Measurements from ENCODE around the gene ZNF280D. TPM values are rescaled to one million over a fixed set of nuclear protein-coding genes. Genes with fewer than 3 reads are reported as not detected.

Gene ZNF280D
- total RNA-seq, 3 donors from 2014 or later = 66.1 to 94.8 (median 86.5) TPM

GRCh38 chr15:56587686-56588085 lies 145.6 kb downstream of the ZNF280D start:
- Histone ChIP-seq H3K36me3 (no peaks in the 10 kb centered on the region), H3K4me3 (no peak overlapping the region), H3K27ac (no peak overlapping the region), H3K27me3 (no peaks in the 10 kb centered on the region), H3K9me3 (peaks cover 20 to 24% of the 10 kb centered on the region in 2 donors), H3K4me1 (no peaks in the 10 kb centered on the region)
- no peak for DNase-seq (ENCODE audit: low spot score in 2 of 2)
- TF ChIP-seq POLR2A (IDR thresholded peaks at IDR 0.05) (no peak), POLR2AphosphoS5 (IDR thresholded peaks at IDR 0.05) (no peak)
- TF ChIP-seq, protein P1, sequence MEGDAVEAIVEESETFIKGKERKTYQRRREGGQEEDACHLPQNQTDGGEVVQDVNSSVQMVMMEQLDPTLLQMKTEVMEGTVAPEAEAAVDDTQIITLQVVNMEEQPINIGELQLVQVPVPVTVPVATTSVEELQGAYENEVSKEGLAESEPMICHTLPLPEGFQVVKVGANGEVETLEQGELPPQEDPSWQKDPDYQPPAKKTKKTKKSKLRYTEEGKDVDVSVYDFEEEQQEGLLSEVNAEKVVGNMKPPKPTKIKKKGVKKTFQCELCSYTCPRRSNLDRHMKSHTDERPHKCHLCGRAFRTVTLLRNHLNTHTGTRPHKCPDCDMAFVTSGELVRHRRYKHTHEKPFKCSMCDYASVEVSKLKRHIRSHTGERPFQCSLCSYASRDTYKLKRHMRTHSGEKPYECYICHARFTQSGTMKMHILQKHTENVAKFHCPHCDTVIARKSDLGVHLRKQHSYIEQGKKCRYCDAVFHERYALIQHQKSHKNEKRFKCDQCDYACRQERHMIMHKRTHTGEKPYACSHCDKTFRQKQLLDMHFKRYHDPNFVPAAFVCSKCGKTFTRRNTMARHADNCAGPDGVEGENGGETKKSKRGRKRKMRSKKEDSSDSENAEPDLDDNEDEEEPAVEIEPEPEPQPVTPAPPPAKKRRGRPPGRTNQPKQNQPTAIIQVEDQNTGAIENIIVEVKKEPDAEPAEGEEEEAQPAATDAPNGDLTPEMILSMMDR (IDR thresholded peaks at IDR 0.05) = no peak
- intact Hi-C loops (cut with DNase I; ENCODE audit: low total_unique reads) = no loop called here

GRCh38 chr15:56586206-56586605 lies 147.1 kb downstream of the ZNF280D start:
- H3K9me3 ChIP-seq = peaks cover 20 to 24% of the 10 kb centered on the region in 2 donors
- H3K4me3 ChIP-seq = no peak overlapping the region
- H3K27ac ChIP-seq = no peak overlapping the region
- TF ChIP-seq, protein P1 (IDR thresholded peaks at IDR 0.05) = no peak
- no peak for TF ChIP-seq POLR2AphosphoS5 (IDR thresholded peaks at IDR 0.05)
- TF ChIP-seq POLR2A (IDR thresholded peaks at IDR 0.05) = no peak
- intact Hi-C loops (cut with DNase I; ENCODE audit: low total_unique reads) = no loop called here
- no peaks in the 10 kb centered on the region for H3K27me3 ChIP-seq
- no peaks in the 10 kb centered on the region for H3K36me3 ChIP-seq
- DNase-seq (ENCODE audit: low spot score in 2 of 2) = no peak
- no peaks in the 10 kb centered on the region for H3K4me1 ChIP-seq

DNA sequence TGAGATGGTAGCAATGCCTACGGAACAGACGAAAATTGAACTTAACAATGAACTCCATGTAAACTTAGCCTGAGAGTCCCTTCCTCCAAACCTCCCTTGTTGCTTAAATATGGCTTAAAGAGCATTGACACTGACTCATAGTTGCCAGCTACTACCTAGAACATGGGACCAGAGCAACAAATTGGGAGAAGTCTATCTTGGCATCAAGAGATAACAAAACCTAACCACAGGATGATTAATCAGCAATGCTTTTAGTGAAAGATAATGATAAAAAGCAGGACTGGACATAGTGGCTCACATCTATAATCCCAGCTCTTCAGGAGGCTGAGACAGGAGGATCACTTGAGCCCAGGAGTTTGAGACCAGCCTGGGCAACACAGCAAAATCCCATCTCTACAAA lies 150.5 kb downstream of the ZNF280D start:
- Histone ChIP-seq H3K4me1 (no peaks in the 10 kb centered on the region), H3K4me3 (no peak overlapping the region), H3K27me3 (no peaks in the 10 kb centered on the region), H3K27ac (no peak overlapping the region), H3K9me3 (peaks cover 20 to 24% of the 10 kb centered on the region in 2 donors), H3K36me3 (no peaks in the 10 kb centered on the region)
- TF ChIP-seq, protein P1 (IDR thresholded peaks at IDR 0.05) = no peak
- no peak for TF ChIP-seq POLR2A (IDR thresholded peaks at IDR 0.05)
- TF ChIP-seq POLR2AphosphoS5 (IDR thresholded peaks at IDR 0.05) = no peak
- DNase-seq (ENCODE audit: low spot score in 2 of 2) = no peak
- intact Hi-C loops (cut with DNase I; ENCODE audit: low total_unique reads) = no loop called here

Other genes with a start within 250 kb of the ZNF280D start
- gene TCF12, start 185.1 kb upstream of the ZNF280D start, total RNA-seq = 100 to 1,000 TPM; 164 to 198 (median 174) TPM